ENCODE measurements around the gene GNAT1. TPM values are rescaled to one million over a fixed set of nuclear protein-coding genes. Genes with fewer than 3 reads are reported as not detected.

Gene GNAT1
- total and polyA plus RNA-seq, 4 donors, result 0.29 to 0.72 TPM; not detected in 2

DNA sequence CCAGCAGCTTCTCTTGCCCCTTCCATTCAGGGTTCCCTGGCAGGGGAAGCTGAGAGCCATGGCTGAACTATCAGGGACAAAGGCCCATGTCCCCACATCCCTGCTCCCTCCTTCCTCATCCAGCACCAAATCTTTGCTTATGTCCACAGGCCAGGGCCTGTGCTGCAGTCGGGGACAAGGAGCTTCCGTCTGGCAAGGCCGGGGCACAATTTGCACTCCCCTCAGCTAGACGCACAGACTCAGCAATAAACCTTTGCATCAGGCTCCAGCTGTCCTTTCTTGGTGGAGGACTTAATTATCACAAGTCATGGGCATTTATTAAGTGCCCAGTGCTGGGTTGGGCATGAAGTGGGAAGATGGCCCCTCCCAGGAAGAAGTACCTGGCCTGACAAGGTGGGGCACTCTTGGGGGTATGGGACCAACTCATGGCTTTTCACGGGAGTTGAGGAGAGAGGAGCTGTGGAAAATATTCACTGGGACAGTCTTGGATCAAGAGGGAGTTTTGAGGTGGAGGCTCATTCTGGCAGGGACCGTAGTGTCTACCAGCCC is 4.9 kb downstream of the GNAT1 start:
- Histone ChIP-seq H3K27me3 (ENCODE audit: control insufficient read depth, insufficient read depth, low read length) (peaks cover 25% of the 10 kb centered on the region), H3K9me3 (ENCODE audit: control insufficient read depth, insufficient read depth, low read length) (no peaks in the 10 kb centered on the region), H3K27ac (ENCODE audit: low read depth, low read length) (no peak overlapping the region), H3K36me3 (ENCODE audit: control insufficient read depth, insufficient read depth, low read length) (no peaks in the 10 kb centered on the region), H3K4me1 (ENCODE audit: control insufficient read depth, insufficient read depth, low read length) (peaks cover 26% of the 10 kb centered on the region), H3K4me3 (ENCODE audit: low read depth, low read length) (no peak overlapping the region)
- WGBS (ENCODE audit: insufficient coverage), result 73% methylated on average over 3 of the region's 6 CpGs
- no peak for DNase-seq (ENCODE audit: low read depth in 4 of 6, low spot score in 6 of 6)

DNA sequence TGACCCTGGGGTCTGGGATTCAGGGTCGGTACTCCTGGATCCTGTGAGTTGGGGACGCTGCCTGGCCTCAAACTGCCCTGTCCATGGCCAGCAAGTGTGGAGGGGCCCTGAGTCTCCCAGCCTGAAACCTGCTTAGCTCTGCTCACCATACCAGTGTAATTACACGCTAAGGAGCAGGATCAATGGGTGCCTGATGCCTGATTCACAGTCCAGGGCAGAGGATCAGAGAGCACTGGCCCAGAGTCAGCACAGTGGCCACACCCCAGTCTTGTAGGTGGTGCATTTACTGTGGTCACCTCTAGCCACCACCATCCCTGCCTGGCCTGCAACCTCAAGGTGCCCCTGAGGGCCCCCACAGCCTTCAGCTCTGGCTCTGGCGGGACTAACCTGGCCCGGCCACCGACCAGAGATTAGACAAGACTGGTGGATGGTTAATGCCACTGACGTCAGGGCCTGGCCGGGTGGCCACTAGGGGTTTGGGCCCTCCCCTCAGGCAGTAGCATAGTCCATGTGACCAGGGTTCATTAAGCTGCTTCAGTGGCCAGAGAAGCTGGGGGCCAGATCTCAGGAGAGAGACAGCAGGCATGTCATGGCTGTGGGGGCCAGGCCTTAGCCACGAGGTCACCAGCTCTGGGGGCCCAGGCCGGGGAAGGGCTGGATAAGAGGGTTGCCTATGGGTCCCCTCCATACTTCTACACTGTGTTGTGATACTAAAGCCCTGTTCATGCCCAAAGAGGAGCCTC is 10.3 kb downstream of the GNAT1 start:
- H3K4me1 ChIP-seq (ENCODE audit: control insufficient read depth, insufficient read depth, low read length), result peaks cover 46% of the 10 kb centered on the region
- peaks cover 21% of the 10 kb centered on the region for H3K27me3 ChIP-seq (ENCODE audit: control insufficient read depth, insufficient read depth, low read length)
- H3K9me3 ChIP-seq (ENCODE audit: control insufficient read depth, insufficient read depth, low read length), result no peaks in the 10 kb centered on the region
- no peak overlapping the region for H3K27ac ChIP-seq (ENCODE audit: low read depth, low read length)
- H3K4me3 ChIP-seq (ENCODE audit: low read depth, low read length), result no peak overlapping the region
- no peak for DNase-seq (ENCODE audit: low read depth in 4 of 6, low spot score in 6 of 6)
- H3K36me3 ChIP-seq (ENCODE audit: control insufficient read depth, insufficient read depth, low read length), result no peaks in the 10 kb centered on the region
- WGBS (ENCODE audit: insufficient coverage), result 75% methylated on average over 8 of the region's 10 CpGs

DNA sequence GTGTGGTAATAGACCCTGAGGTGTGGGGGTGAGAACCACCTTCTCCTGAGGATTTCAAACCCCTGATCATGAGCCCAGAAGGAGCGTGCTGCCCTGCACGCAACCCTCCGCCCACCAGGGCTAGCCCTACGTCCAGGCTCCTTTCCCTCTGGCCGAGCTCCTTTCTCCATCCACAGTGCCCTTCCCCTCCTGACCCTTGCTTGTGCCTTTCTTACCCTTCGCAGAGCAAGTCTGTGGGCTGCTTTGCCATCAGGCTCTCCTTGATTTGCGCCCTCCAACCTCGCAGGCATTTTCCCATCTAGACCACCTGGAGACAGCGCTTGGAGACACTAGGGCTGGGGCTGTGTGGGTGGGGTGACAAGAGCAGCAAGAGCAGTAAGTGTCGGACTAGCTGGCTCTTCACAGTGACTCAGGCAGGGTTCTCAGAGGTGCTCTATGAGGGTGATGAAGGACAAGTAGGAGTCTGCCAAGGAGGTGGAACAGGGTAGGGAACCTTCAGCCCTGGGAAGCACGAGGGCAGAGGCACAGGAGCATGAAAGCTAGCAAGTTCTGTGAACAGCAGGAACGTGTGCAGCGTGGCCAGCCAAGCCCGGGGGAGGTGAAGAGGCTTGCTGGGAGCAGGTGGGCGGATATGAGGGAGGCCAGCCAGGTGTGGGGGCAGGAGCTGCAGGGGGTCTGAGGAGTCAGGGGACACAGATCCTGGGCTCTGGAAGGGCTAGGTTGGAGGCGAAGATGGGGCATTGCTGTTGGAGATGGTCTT is 11.1 kb downstream of the GNAT1 start:
- no peak overlapping the region for H3K27ac ChIP-seq (ENCODE audit: low read depth, low read length)
- DNase-seq (ENCODE audit: low read depth in 4 of 6, low spot score in 6 of 6), result no peak
- H3K9me3 ChIP-seq (ENCODE audit: control insufficient read depth, insufficient read depth, low read length), result no peaks in the 10 kb centered on the region
- no peak overlapping the region for H3K4me3 ChIP-seq (ENCODE audit: low read depth, low read length)
- peaks cover 54% of the 10 kb centered on the region for H3K4me1 ChIP-seq (ENCODE audit: control insufficient read depth, insufficient read depth, low read length)
- peaks cover 3% of the 10 kb centered on the region for H3K36me3 ChIP-seq (ENCODE audit: control insufficient read depth, insufficient read depth, low read length)
- 87% methylated on average over 16 of the region's 16 CpGs for WGBS (ENCODE audit: insufficient coverage)
- H3K27me3 ChIP-seq (ENCODE audit: control insufficient read depth, insufficient read depth, low read length), result peaks cover 21% of the 10 kb centered on the region

DNA sequence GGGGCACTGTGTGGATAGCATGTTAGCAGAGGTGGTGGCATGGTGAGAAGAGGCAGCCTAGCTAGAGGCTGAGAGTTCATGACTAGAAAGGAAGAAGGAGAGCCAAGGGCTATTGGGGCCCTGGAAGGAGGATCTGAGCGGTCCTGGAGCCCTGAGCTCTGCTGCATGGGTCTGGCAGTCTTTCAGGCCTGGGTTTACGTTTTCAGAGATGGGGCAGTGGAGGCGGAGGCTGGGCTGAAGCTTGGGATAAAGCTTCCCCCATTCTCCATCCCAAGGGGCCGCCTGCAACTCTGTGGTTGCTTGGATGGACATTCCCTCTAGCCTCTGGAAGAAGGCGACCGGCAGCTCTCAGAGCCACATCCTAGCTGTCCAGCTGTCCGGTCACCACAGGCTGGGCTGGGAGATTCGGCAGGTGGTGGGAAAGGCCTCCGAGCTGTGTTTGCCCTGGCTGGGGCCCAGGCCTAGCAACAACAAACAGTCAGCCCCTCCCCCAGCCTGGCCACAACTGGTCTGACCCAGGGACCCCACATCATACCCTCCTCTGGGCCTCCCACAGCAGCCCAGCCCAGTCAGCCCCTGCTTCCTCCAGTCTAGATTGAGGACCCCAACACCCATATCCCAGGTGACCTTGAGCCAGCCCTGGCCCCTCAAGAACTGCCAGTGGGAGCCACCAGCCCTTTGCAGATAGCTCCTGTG is 11.9 kb downstream of the GNAT1 start:
- peaks cover 61% of the 10 kb centered on the region for H3K4me1 ChIP-seq (ENCODE audit: control insufficient read depth, insufficient read depth, low read length)
- no peaks in the 10 kb centered on the region for H3K9me3 ChIP-seq (ENCODE audit: control insufficient read depth, insufficient read depth, low read length)
- WGBS (ENCODE audit: insufficient coverage), result 79% methylated on average over 7 of the region's 9 CpGs
- H3K4me3 ChIP-seq (ENCODE audit: low read depth, low read length), result no peak overlapping the region
- H3K36me3 ChIP-seq (ENCODE audit: control insufficient read depth, insufficient read depth, low read length), result peaks cover 3% of the 10 kb centered on the region
- peaks cover 21% of the 10 kb centered on the region for H3K27me3 ChIP-seq (ENCODE audit: control insufficient read depth, insufficient read depth, low read length)
- DNase-seq (ENCODE audit: low read depth in 4 of 6, low spot score in 6 of 6), result no peak
- no peak overlapping the region for H3K27ac ChIP-seq (ENCODE audit: low read depth, low read length)

DNA sequence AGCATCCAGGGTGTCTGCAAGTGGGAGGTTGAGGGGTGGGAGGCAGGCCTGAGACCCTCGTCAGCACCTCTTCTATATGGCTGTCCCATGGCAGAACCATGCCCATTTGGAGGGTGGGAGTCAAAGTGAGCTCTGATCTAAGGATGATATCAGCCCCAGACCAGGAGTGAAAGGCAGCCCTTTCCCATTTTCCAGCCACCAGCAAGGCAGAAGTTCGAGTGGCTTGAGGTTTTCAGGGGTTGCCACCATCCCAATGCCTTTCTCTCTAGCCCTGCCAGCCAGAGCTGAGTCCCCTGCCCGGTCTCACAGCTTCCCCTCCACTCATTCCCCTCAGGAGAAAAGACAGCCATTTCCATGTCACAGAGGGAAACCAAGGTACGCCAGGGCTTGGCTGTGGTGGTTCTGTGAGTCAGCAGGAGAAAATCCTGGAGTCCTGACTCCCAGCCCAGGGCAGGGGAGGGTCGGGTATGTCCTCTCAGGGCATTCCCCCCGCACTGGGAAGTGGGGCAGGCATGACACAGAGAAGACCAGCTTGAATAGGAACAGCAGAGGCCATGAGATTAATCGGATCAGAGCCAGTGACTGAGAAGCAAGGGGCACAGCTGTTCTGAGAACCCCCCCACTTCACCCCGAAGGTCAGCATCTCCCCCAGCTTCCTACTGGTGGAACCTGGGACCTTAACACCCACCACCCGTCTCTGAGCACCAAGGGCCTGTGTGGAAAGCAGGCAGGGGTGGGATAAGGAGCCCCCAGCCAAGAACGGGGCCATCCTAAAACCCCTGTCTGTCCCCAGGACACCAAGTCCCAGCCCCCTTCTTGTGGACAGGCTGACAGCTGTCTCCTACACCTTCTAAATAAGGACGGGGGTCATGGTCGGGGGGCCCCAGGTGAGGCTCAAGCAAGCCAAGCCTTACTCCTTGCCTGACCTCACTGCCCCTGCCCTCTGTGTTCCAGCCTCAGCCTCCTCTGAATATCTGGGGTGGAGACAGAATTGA is 12.7 kb downstream of the GNAT1 start:
- H3K4me1 ChIP-seq (ENCODE audit: control insufficient read depth, insufficient read depth, low read length), result peaks cover 68% of the 10 kb centered on the region

DNA sequence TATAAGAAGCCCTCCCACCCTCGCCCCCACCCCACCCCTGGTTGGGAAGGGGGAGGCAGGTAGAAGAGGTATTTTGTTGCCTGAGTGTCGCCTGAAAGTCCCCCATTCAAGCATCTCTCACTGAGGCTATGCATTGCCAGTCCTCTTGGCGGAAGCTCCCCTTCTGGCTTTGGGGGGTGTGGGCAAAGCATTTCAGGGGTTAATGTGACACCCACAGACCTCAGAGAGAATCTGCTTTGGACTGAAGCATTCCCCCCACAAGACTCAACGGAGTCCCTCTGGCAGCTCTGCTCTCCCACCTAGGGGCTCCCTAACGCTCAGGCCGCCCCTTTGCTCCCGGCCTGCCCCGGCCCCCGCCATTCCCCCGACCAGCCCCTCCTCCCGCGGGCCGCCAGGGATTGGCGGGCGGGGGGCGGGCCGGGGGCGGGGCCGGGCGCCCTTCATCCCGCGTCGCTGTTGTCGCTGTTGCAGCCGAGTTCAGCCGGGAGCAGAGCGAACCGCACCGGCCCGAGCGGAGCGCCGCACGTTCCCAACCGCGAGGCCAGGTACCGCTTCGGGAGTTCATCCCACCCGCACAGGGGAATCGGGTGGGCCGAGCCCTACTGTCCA is 13.5 kb downstream of the GNAT1 start, which contains the start of gene SLC38A3:
TSS of gene SLC38A3 (plus strand) at position 468 of the 609 bp plus-strand sequence. CDS start 8,929 bp downstream, outside the sequence.
- Histone ChIP-seq H3K27me3 (ENCODE audit: control insufficient read depth, insufficient read depth, low read length) (peaks cover 21% of the 10 kb centered on the region), H3K4me1 (ENCODE audit: control insufficient read depth, insufficient read depth, low read length) (peaks cover 70% of the 10 kb centered on the region), H3K4me3 (ENCODE audit: low read depth, low read length) (peak within 1 kb of the TSS; percentile 72), H3K36me3 (ENCODE audit: control insufficient read depth, insufficient read depth, low read length) (peaks cover 3% of the 10 kb centered on the region), H3K27ac (ENCODE audit: low read depth, low read length) (peak within 1 kb of the TSS; percentile 81), H3K9me3 (ENCODE audit: control insufficient read depth, insufficient read depth, low read length) (no peaks in the 10 kb centered on the region)
- under 1% methylated on average over 33 of the region's 41 CpGs for WGBS (ENCODE audit: insufficient coverage)
- peak in 2 of 6 donors; percentile 59 to 79 for DNase-seq (ENCODE audit: low read depth in 4 of 6, low spot score in 6 of 6)

More for the DNA sequence above, 12.7 kb downstream of the GNAT1 start:
- no peak overlapping the region for H3K4me3 ChIP-seq (ENCODE audit: low read depth, low read length)
- 67% methylated on average over 9 of the region's 12 CpGs for WGBS (ENCODE audit: insufficient coverage)
- no peaks in the 10 kb centered on the region for H3K9me3 ChIP-seq (ENCODE audit: control insufficient read depth, insufficient read depth, low read length)
- peaks cover 21% of the 10 kb centered on the region for H3K27me3 ChIP-seq (ENCODE audit: control insufficient read depth, insufficient read depth, low read length)
- DNase-seq (ENCODE audit: low read depth in 4 of 6, low spot score in 6 of 6), result no peak
- H3K27ac ChIP-seq (ENCODE audit: low read depth, low read length), result peak overlapping the region; percentile 52
- peaks cover 3% of the 10 kb centered on the region for H3K36me3 ChIP-seq (ENCODE audit: control insufficient read depth, insufficient read depth, low read length)

DNA sequence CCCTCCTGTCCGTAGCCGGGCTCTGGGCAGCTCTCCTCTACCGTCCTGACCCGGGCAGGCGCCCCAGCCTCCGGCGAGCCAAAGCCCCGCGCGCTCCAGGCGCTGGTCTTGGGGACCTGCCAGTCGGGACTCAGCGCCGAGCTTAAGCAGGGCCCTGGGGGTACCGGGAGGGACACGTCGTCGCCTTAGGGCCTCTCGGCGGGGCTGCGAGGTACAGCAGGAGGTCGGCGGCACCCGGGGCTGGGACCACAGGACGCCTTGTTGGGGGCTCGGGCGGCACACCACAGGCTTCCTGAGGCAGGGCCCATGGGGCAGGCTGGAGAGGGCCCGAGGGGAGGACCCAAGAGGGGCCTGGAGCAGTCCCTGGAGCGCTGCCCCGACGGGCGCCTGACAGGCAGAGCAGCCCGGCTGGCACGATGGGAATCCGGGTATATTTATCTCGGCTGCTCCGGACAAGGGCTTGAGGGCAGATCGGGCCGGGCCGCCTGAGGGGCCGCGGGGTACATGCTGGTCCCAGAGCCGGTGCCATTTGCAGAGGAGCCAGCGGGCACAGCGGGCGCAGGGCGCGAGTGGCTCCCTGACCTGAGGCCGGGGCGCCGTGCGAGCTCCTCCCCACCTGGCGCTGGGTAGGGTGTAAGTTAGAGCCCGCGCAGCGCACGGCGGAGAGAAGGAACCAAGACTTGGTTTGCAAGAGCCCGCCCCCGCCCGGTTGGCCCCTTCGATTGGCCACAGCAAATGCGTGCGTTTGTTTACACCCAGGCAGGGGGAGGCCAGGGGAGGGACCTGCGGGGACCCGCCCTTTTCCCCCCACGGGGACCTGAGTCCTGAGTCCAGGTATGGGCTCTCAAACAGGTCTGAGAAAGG is 14.2 kb downstream of the GNAT1 start:
- H3K27ac ChIP-seq (ENCODE audit: low read depth, low read length), result peak overlapping the region; percentile 81
- peaks cover 77% of the 10 kb centered on the region for H3K4me1 ChIP-seq (ENCODE audit: control insufficient read depth, insufficient read depth, low read length)
- peaks cover 3% of the 10 kb centered on the region for H3K36me3 ChIP-seq (ENCODE audit: control insufficient read depth, insufficient read depth, low read length)
- DNase-seq (ENCODE audit: low read depth in 4 of 6, low spot score in 6 of 6), result peak in 2 of 6 donors; percentile 39 to 67
- 2% methylated on average over 67 of the region's 67 CpGs for WGBS (ENCODE audit: insufficient coverage)
- H3K9me3 ChIP-seq (ENCODE audit: control insufficient read depth, insufficient read depth, low read length), result no peaks in the 10 kb centered on the region
- peaks cover 21% of the 10 kb centered on the region for H3K27me3 ChIP-seq (ENCODE audit: control insufficient read depth, insufficient read depth, low read length)
- peak overlapping the region; percentile 72 for H3K4me3 ChIP-seq (ENCODE audit: low read depth, low read length)
